Parathyroid adenoma (tissue), 2 donors: ENCODE data around the gene PIGU.
A peak's percentile ranks its signal among the peaks of the same experiment; 100 is the strongest.

Experiments
- H2AFZ ChIP-seq: fragments of 300-600 bp; sonication (generic); one replicate; pipeline ENCODE4 v1.7.0; 2017; ENCODE audit warnings: antibody characterized with exemption, mild to moderate bottlenecking
- H3K27ac ChIP-seq: fragments of 300-600 bp; sonication (generic); one replicate; pipeline ENCODE4 v1.7.0; 2017
- H3K27me3 ChIP-seq: fragments of 300-600 bp; sonication (generic); one replicate; pipeline ENCODE4 v1.7.0; 2017; ENCODE audit warnings: low read length; ENCODE audit not compliant: control insufficient read depth, insufficient read depth
- H3K36me3 ChIP-seq: fragments of 300-600 bp; sonication (generic); one replicate; pipeline ENCODE4 v1.7.0; 2017; ENCODE audit warnings: low read length; ENCODE audit not compliant: control insufficient read depth, insufficient read depth
- H3K4me1 ChIP-seq: fragments of 300-600 bp; sonication (generic); one replicate; pipeline ENCODE4 v1.7.0; 2017; ENCODE audit warnings: control low read depth
- H3K4me2 ChIP-seq: fragments of 300-600 bp; sonication (generic); one replicate; pipeline ENCODE4 v1.7.0; 2017; ENCODE audit warnings: low read length
- H3K4me3 ChIP-seq: fragments of 300-600 bp; sonication (generic); one replicate; pipeline ENCODE4 v1.7.0; 2017; ENCODE audit warnings: low read depth, low read length
- H3K79me2 ChIP-seq: fragments of 300-600 bp; sonication (generic); one replicate; pipeline ENCODE4 v1.7.0; 2017; ENCODE audit warnings: control low read depth
- H3K9ac ChIP-seq: fragments of 300-600 bp; sonication (generic); one replicate; pipeline ENCODE4 v1.7.0; 2017; ENCODE audit warnings: mild to moderate bottlenecking
- H3K9me3 ChIP-seq: fragments of 300-600 bp; sonication (generic); one replicate; pipeline ENCODE4 v1.7.0; 2017; ENCODE audit warnings: low read length; ENCODE audit not compliant: control insufficient read depth
- TF ChIP-seq, protein P1 (sequence below): fragments of 300-600 bp; sonication (generic); IDR thresholded peaks from one replicate; pipeline ENCODE4 v1.7.0; 2017; ENCODE audit warnings: antibody characterized with exemption, mild to moderate bottlenecking
- donor health status: primary hyperparathyroidism.

Gene PIGU

GRCh38 chr20:34546751-34547181 is 130.1 kb downstream of the PIGU start:
- Histone ChIP-seq H3K27me3 (no peaks in the 10 kb centered on the region), H3K36me3 (no peaks in the 10 kb centered on the region), H3K27ac (no peak overlapping the region), H2AFZ (no peak overlapping the region), H3K9me3 (no peaks in the 10 kb centered on the region), H3K4me3 (no peak overlapping the region), H3K4me2 (no peak overlapping the region), H3K79me2 (no peaks in the 10 kb centered on the region), H3K9ac (no peak overlapping the region), H3K4me1 (peaks cover 7% of the 10 kb centered on the region)
- TF ChIP-seq, protein P1, sequence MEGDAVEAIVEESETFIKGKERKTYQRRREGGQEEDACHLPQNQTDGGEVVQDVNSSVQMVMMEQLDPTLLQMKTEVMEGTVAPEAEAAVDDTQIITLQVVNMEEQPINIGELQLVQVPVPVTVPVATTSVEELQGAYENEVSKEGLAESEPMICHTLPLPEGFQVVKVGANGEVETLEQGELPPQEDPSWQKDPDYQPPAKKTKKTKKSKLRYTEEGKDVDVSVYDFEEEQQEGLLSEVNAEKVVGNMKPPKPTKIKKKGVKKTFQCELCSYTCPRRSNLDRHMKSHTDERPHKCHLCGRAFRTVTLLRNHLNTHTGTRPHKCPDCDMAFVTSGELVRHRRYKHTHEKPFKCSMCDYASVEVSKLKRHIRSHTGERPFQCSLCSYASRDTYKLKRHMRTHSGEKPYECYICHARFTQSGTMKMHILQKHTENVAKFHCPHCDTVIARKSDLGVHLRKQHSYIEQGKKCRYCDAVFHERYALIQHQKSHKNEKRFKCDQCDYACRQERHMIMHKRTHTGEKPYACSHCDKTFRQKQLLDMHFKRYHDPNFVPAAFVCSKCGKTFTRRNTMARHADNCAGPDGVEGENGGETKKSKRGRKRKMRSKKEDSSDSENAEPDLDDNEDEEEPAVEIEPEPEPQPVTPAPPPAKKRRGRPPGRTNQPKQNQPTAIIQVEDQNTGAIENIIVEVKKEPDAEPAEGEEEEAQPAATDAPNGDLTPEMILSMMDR: no peak

DNA sequence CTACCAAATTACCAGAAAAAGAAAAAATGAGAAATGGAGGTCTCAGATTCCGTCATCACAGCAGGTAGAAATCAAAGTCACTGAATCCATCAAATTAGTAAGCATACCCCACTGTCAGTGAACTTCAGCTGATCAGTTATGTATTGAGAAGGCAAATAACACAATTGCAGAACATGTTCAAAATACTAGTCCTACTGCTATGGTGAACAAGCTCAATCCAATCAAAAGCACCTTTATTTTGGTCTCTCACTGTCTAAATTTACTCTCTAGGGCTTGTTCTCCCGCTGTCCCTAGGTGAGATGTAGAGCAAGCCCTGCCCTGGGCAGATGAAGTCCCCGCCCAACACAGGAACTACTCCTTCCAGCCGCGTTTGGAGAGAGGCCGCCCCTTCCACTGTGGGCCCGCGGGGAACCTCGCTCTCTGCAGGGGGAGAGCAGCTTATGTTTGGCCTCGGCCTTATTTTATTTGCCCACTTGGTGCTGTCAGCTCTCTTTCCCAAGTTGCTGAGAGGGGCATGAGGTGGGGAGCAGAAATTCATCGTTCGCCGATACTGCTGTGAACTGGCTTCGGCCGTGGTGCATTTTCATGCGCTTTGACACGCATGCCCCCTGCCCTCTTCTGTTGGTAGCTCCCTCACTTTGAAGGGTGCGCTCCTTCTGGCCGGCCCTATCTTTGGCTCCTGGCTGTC is 132.6 kb downstream of the PIGU start:
- H3K79me2 ChIP-seq: no peaks in the 10 kb centered on the region
- no peaks in the 10 kb centered on the region for H3K27me3 ChIP-seq
- no peak overlapping the region for H3K27ac ChIP-seq
- H3K9ac ChIP-seq: no peak overlapping the region
- H3K4me2 ChIP-seq: no peak overlapping the region
- H3K9me3 ChIP-seq: no peaks in the 10 kb centered on the region
- H3K36me3 ChIP-seq: no peaks in the 10 kb centered on the region
- H3K4me1 ChIP-seq: peaks cover under 1% of the 10 kb centered on the region
- peak overlapping the region; percentile 65 for H2AFZ ChIP-seq
- no peak overlapping the region for H3K4me3 ChIP-seq
- TF ChIP-seq, protein P1: no peak

DNA sequence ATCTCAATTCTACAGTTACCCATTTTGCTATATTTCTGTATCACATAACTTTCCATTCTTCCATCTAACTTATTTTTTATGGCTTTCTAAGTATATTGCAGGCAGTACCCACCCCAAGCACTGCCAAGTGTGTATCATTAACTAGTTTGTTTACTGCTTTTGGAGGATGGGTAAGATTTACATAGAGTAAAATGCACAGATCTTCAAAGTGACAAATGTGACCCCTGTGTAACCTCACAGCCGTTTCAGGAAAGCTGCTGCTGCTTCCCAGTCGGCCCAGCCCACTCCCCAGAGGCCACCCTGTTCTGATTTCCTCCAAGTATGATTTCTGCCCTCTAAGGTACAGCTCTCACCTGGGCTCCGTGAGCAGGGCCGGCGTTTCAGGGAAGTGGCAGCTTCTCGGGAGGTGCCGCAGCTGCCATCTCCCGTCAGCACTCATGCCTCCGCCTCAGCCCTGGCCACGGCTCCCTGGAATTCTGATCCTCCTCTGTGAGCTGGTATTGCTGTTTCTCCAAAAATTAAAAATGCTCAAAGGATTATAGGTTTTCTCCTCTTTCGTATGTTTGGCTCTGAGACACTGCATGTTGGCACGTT is 133.3 kb downstream of the PIGU start:
- H2AFZ ChIP-seq: no peak overlapping the region
- H3K27me3 ChIP-seq: no peaks in the 10 kb centered on the region
- no peaks in the 10 kb centered on the region for H3K9me3 ChIP-seq
- H3K9ac ChIP-seq: no peak overlapping the region
- no peak overlapping the region for H3K4me3 ChIP-seq
- H3K4me1 ChIP-seq: no peaks in the 10 kb centered on the region
- no peaks in the 10 kb centered on the region for H3K79me2 ChIP-seq
- TF ChIP-seq, protein P1: no peak
- no peak overlapping the region for H3K27ac ChIP-seq
- H3K36me3 ChIP-seq: no peaks in the 10 kb centered on the region
- H3K4me2 ChIP-seq: no peak overlapping the region

GRCh38 chr20:34542439-34542838 is 134.5 kb downstream of the PIGU start:
- Histone ChIP-seq H2AFZ (no peak overlapping the region), H3K4me2 (no peak overlapping the region), H3K4me1 (no peaks in the 10 kb centered on the region), H3K36me3 (no peaks in the 10 kb centered on the region), H3K4me3 (no peak overlapping the region), H3K79me2 (no peaks in the 10 kb centered on the region), H3K27me3 (no peaks in the 10 kb centered on the region), H3K9me3 (no peaks in the 10 kb centered on the region), H3K9ac (no peak overlapping the region), H3K27ac (no peak overlapping the region)
- TF ChIP-seq, protein P1: no peak

DNA sequence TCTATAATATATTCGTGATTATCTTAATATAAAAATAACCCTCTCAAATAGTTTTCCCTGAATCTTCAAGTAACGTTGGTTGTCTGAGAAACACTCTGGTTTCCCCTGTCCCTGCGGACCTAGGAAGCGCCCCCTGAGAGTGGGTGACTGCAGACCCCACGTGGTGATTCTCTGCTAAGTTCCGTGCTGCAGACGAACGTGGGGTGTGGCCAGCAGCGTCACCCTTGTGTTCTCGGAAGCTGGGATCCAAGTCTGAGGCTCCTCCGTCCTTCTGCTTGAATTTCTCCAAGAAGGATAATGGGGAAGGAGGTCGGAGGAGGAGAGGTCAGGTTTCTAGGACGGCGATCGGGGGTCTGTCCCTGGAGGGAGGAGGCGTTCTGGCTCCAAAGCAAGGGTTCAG is 135.0 kb downstream of the PIGU start:
- no peaks in the 10 kb centered on the region for H3K27me3 ChIP-seq
- no peak overlapping the region for H3K27ac ChIP-seq
- no peaks in the 10 kb centered on the region for H3K9me3 ChIP-seq
- H3K4me3 ChIP-seq: no peak overlapping the region
- H3K4me1 ChIP-seq: no peaks in the 10 kb centered on the region
- no peak overlapping the region for H3K4me2 ChIP-seq
- no peak overlapping the region for H3K9ac ChIP-seq
- no peaks in the 10 kb centered on the region for H3K36me3 ChIP-seq
- H2AFZ ChIP-seq: no peak overlapping the region
- TF ChIP-seq, protein P1: no peak
- no peaks in the 10 kb centered on the region for H3K79me2 ChIP-seq
